ENCODE results near the gene FBP1.

GRCh38 chr9:94625835-94626234 is 13.5 kb downstream of the FBP1 start:
- TF ChIP-seq CTCF (IDR thresholded peaks at IDR 0.05) (no peak), POLR2A (IDR thresholded peaks at IDR 0.05) (no peak)

Measured in thyroid gland (tissue), 4 donors.